Glutamatergic neuron (in vitro differentiated cells): ENCODE data around the gene ELP6. TPM values are rescaled to one million over a fixed set of nuclear protein-coding genes. Genes with fewer than 3 reads are reported as not detected.
A peak's percentile ranks its signal among the peaks of the same experiment; 100 is the strongest.
"Not testable (repeated sequence)": the region's sequence is repeated elsewhere in the genome, so short reads cannot be mapped to it uniquely, and the experiment has no call there.

Experiments used
- DNase-seq: peaks from one replicate; pipeline ENCODE4 v3.0.0; 2022
- H3K27ac Mint-ChIP-seq: one replicate; pipeline ENCODE4 v1.8.0; 2020; ENCODE audit warnings: mild to moderate bottlenecking, mixed read lengths, inconsistent platforms; ENCODE audit not compliant: unreplicated experiment
- H3K27me3 Mint-ChIP-seq: one replicate; pipeline ENCODE4 v1.8.0; 2020; ENCODE audit warnings: mild to moderate bottlenecking, moderate library complexity, mixed read lengths, inconsistent platforms; ENCODE audit not compliant: unreplicated experiment
- H3K36me3 Mint-ChIP-seq: one replicate; pipeline ENCODE4 v1.8.0; 2020; ENCODE audit warnings: mild to moderate bottlenecking, mixed read lengths, inconsistent platforms; ENCODE audit not compliant: unreplicated experiment
- H3K4me1 Mint-ChIP-seq: one replicate; pipeline ENCODE4 v1.8.0; 2020; ENCODE audit warnings: mild to moderate bottlenecking, low read depth, mixed read lengths, inconsistent platforms; ENCODE audit not compliant: unreplicated experiment
- H3K4me3 Mint-ChIP-seq: one replicate; pipeline ENCODE4 v1.8.0; 2020; ENCODE audit warnings: mild to moderate bottlenecking, mixed read lengths, inconsistent platforms; ENCODE audit not compliant: unreplicated experiment
- H3K9me3 Mint-ChIP-seq: one replicate; pipeline ENCODE4 v1.8.0; 2020; ENCODE audit warnings: mild to moderate bottlenecking, moderate library complexity, mixed read lengths, inconsistent platforms; ENCODE audit not compliant: unreplicated experiment
- total RNA-seq: library from RNA; stranded (reverse); fragmentation: NEBNext Ultra II Directional; extraction: Animal tissue kit (Norgen Biotek cat#: 25700); gene quantifications from one replicate; pipeline ENCODE4 v1.2.1, GENCODE V29; 2021; ENCODE audit not compliant: unreplicated experiment
- TF ChIP-seq, protein P1 (sequence below): fragments of 200-600 bp; sonication (generic); IDR thresholded peaks from one replicate; pipeline ENCODE4 v1.5.0; 2021; ENCODE audit not compliant: partially characterized antibody, unreplicated experiment

Gene ELP6
- total RNA-seq, 1 donor from 2014 or later: 40.0 TPM

DNA sequence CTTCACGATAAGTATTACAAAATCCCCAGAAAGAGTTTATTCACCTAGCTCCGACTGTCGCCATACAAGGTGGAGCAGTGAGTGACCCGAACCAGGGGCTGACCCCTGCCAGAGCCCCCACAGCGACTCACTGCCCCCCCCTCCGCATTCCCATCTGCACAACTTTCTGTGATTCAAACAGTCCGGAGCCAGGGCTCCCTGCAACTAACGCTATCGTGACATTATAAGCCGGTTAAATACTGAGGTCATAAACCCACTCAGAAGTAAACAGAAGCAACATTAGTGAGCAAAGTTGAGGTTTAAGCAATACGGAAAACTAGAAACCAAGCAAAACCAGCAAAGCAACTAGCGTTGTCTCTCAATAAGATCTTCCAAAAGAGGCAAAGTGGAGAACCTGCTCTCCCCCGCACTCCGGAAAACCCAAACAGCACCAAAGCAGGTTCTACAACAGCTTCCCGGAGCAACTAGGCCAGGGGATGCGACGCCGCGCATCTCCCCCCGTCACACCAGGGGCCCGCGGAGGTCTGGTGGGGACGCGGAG lies 38.4 kb downstream of the ELP6 start:
- Mint-ChIP-seq H3K9me3 (peaks cover 4% of the 10 kb centered on the region), H3K36me3 (no peaks in the 10 kb centered on the region), H3K27ac (peak overlapping the region; percentile 65), H3K27me3 (peaks cover 4% of the 10 kb centered on the region), H3K4me3 (peak overlapping the region; percentile 95), H3K4me1 (peaks cover 7% of the 10 kb centered on the region)
- no peak for DNase-seq
- TF ChIP-seq, protein P1, sequence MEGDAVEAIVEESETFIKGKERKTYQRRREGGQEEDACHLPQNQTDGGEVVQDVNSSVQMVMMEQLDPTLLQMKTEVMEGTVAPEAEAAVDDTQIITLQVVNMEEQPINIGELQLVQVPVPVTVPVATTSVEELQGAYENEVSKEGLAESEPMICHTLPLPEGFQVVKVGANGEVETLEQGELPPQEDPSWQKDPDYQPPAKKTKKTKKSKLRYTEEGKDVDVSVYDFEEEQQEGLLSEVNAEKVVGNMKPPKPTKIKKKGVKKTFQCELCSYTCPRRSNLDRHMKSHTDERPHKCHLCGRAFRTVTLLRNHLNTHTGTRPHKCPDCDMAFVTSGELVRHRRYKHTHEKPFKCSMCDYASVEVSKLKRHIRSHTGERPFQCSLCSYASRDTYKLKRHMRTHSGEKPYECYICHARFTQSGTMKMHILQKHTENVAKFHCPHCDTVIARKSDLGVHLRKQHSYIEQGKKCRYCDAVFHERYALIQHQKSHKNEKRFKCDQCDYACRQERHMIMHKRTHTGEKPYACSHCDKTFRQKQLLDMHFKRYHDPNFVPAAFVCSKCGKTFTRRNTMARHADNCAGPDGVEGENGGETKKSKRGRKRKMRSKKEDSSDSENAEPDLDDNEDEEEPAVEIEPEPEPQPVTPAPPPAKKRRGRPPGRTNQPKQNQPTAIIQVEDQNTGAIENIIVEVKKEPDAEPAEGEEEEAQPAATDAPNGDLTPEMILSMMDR: no peak

DNA sequence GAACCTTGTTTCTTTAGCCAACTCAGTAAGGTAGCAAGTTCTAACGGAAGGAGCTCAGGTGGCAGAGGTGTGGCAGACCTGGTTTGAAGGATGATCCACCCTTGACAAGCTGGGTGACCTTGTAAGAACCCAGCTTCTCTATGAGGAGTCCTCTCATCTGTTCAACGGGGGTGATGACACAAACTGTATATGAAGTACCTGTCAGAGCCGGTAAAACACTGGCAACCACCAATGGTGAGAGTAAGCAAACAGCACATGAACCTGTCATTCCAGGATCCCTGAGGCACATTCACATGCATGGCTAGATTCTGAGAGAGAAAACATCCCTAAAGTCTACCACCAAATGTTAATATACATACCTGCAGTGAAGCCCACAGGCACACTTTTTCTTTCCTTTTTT lies 40.1 kb downstream of the ELP6 start:
- Mint-ChIP-seq H3K4me3 (peak overlapping the region; percentile 78), H3K9me3 (peaks cover 4% of the 10 kb centered on the region), H3K36me3 (no peaks in the 10 kb centered on the region), H3K27ac (no peak overlapping the region), H3K27me3 (peaks cover 4% of the 10 kb centered on the region), H3K4me1 (peaks cover 7% of the 10 kb centered on the region)
- TF ChIP-seq, protein P1: no peak
- DNase-seq: no peak

DNA sequence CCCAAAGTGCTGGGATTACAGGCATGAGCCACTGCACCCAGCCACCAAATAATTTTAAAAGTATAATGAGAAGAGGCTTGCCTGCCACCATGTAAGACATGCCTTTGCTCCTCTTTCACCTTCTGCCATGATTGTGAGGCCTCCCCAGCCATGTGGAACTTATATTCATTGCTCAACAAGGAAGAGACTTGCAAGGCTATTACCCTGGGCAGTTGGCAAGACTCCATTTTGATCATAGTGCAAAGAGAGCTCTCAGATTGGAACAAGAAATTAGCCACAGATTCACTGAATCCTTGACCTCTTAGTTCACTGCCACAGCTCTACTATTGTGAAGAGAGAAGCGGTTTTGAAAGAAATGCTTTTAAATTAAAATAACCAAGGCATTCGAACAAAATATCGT lies 43.9 kb downstream of the ELP6 start:
- DNase-seq: no peak
- H3K9me3 Mint-ChIP-seq: no peaks in the 10 kb centered on the region
- no peaks in the 10 kb centered on the region for H3K36me3 Mint-ChIP-seq
- no peak overlapping the region for H3K27ac Mint-ChIP-seq
- H3K27me3 Mint-ChIP-seq: peaks cover 2% of the 10 kb centered on the region
- H3K4me3 Mint-ChIP-seq: no peak overlapping the region
- TF ChIP-seq, protein P1: no peak
- peaks cover under 1% of the 10 kb centered on the region for H3K4me1 Mint-ChIP-seq

DNA sequence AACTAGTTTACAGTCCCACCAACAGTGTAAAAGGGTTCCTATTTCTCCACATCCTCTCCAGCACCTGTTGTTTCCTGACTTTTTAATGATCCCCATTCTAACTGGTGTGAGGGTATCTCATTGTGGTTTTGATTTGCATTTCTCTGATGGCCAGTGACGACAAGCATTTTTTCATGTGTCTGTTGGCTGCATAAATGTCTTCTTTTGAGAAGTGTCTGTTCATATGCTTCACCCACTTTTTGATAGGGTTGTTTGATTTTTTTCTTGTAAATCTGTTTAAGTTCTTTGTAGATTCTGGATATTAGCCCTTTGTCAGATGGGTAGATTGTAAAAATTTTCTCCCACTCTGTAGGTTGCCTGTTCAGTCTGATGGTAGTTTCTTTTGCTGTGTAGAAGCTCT lies 45.2 kb downstream of the ELP6 start:
- H3K36me3 Mint-ChIP-seq, H3K4me3 Mint-ChIP-seq, H3K9me3 Mint-ChIP-seq, H3K27me3 Mint-ChIP-seq, DNase-seq, H3K27ac Mint-ChIP-seq, H3K4me1 Mint-ChIP-seq: not testable (repeated sequence)

DNA sequence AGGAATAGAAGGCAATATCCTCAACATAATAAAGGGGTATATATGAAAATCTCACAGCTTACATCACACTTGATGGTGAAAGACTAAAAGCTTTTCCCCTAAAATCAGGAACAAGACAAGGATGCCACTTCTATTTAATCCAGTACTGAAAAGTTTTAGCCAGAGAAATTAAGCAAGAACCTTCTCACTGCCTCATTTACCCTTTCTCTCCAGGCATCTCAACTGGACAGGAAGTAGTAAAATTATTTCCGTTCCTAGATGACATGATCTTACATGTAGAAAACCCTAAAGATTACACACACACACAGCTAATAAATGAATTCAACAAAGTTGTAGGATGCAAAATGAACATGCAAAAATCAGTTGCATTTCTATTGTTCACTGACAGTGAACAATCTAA lies 48.9 kb downstream of the ELP6 start:
- Mint-ChIP-seq H3K9me3 (peaks cover 2% of the 10 kb centered on the region), H3K4me3 (peak overlapping the region; percentile 13), H3K27me3 (peaks cover 2% of the 10 kb centered on the region), H3K36me3 (peaks cover 1% of the 10 kb centered on the region), H3K27ac (no peak overlapping the region), H3K4me1 (peaks cover 6% of the 10 kb centered on the region)
- TF ChIP-seq, protein P1: no peak
- no peak for DNase-seq

DNA sequence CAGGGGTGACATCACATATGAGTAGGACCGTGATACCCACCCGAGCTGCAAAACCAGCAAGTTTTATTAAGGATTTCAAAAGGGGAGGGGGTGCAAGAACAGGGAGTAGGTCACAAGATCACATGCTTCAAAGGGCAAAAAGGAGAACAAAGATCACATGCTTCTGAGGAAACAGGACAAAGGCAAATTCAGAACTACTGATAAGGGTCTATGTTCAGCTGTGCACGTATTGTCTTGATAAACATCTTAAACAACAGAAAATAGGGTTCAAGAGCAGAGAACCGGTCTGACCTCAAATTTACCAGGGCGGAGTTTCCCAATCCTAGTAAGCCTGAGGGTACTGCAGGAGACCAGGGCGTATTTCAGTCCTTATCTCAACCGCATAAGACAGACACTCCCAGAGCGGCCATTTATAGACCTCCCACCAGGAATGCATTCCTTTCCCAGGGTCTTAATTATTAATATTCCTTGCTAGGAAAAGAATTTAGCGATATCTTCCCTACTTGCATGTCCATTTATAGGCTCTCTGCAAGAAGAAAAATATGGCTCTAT lies 53.9 kb downstream of the ELP6 start:
- not testable (repeated sequence) for H3K27ac Mint-ChIP-seq, H3K9me3 Mint-ChIP-seq, DNase-seq, H3K27me3 Mint-ChIP-seq, H3K4me3 Mint-ChIP-seq, H3K36me3 Mint-ChIP-seq, H3K4me1 Mint-ChIP-seq
